ENCODE data around the gene CPVL.

- TF ChIP-seq POLR2A (IDR thresholded peaks at IDR 0.05; ENCODE audit: low read depth, low read length): no peak
- no peak for TF ChIP-seq TAF1 (IDR thresholded peaks at IDR 0.05; ENCODE audit: borderline replicate concordance, low read depth, low read length)
These were observed 99.4 kb downstream of the CPVL start for GRCh38 chr7:29046978-29047377.

Data from GM12892 (cell line).